ENCODE data around the gene MAML3.

The MAML3 gene

DNA sequence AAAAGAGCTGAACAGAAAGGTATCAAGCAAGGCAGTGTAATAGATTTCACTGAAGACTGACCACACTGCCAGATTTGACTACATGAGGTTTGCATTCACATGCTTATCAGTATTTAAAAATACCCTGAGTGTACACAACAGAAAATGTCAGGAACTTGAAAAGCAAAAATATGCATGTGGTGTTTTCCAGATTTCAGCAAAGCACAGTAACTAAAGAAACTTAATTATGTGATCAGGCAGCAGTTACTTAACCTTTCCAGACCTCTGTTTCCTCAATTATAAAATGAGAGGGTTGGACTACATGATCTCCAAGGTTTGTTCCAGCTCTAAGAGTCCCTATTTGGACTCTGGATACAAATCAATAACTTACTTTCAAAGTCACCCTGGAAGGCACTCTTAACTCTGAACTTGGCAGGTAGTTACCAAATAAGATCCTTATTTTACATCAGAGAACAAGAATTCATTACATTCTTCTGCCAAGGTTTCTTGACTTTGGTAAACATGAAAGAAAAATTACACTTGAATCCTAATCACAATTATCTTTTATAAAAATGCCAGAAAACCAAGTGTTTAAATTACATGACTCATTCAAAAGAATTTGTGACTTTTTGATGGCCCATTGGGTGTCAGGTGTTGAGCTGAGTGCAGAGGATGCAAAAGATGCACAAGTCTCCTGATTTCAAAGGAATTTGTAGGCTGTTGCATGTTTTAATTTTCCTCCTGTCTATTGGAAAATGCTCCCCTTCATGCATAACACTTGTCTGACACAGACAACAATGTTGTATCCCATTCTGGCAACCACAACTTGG, 246.8 kb downstream of the MAML3 start:
- in situ Hi-C loops (cut with MboI; ENCODE audit: low sequenced_read_pairs) = no loop called here

DNA sequence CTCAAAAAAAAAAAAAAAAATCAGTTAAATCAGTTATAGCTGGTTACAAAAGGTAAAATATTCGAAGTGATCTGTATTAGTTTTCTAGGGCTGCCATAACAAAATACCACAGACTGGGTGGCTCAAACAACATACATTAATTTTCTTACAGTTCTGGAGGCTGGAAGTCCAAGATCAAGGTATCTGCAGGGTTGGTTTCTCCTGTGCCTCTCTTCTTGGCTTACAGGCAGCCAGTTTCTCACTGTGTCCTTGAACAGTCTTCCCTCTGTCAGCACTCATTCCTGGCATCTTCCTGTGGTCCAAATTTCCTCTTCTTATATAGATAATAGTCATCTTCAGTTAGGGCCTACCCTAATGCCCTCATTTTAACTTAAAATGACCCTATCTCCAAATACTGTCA, 248.5 kb downstream of the MAML3 start:
- in situ Hi-C loops (cut with MboI; ENCODE audit: low sequenced_read_pairs) = no loop called here

DNA sequence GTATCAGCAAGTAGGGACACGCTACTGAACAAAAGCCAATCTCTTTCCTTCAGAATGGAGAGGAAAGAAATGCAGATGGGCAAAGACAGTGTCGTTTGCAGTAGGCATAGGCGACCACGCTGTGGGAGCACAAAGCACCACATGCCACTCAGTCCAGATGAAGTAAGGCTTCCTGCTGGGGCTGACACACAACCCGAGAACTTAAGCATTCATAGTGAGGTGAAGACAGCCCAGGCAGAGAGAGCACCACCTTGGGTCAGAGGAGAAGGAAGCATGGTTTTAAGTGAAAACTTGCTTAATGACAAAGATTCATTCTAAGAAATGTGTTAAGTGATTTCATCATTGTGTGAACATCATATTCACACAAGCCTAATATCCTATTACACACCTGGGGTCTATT, 249.6 kb downstream of the MAML3 start:
- in situ Hi-C loops (cut with MboI; ENCODE audit: low sequenced_read_pairs) = no loop called here

DNA sequence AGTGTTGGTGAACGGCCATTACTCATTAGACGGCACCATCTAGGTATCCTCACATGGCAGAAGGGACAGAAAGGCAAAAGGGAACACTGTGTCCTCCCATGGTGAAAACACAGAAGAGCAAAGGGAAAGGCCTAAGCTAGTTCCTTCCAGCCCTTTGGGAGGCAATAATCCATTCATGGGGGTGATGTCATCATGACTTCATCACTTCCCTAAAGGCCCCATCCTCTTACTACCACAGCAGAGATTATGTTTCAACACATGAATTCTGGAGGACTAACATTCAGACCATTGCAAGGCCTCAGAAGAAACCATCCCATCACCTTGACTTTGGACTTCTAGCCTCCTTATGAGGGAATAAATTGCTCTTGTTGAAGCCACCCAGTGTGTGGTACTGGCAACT, 250.1 kb downstream of the MAML3 start:
- in situ Hi-C loops (cut with MboI; ENCODE audit: low sequenced_read_pairs) = no loop called here

DNA sequence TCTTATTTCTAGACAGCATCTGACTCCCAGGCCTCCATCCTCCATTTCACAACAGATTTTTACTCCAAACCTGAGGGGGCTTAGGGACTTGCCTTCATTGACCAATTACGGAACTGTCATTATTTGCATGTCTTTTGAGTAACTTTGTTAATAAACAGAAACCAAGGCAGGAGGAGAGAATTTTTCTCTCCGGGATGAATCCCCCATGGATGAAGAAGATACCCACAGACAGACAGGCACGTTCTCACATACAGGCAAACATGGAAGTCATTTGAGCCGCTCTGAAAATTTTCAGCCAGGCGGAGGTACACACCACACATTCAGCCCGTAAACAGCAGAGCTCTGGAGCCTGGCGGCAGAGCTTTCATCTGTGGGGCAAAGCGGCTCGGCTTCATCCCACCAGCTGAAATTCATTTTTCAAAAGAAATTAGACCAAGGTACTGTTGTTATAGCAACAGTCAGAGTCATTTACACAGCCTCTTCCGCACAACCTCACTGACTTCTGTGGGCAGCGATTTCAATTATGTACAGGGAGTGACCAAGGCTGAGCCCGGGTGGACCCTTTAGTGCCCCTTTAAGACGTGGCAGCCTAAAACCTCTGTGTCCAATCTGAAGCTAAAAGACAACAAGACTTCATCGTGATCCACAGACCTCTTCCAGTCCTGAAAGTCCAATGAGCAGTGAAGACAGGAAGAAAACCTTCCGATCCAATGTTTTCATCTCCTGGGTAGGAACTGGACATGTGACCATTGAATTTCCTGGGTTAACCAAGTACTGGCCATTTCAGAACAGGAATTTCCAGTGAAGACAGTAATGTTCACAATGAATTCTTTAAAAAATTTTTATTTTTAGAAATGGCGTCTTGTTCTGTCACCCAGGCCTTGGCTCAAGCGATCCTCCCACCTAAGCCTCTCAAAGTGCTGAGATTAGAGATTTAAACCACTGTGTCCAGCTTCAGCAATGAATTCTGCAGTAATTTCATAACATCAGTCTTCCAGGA, 251.4 kb downstream of the MAML3 start:
- in situ Hi-C loops (cut with MboI; ENCODE audit: low sequenced_read_pairs) = no loop called here

DNA sequence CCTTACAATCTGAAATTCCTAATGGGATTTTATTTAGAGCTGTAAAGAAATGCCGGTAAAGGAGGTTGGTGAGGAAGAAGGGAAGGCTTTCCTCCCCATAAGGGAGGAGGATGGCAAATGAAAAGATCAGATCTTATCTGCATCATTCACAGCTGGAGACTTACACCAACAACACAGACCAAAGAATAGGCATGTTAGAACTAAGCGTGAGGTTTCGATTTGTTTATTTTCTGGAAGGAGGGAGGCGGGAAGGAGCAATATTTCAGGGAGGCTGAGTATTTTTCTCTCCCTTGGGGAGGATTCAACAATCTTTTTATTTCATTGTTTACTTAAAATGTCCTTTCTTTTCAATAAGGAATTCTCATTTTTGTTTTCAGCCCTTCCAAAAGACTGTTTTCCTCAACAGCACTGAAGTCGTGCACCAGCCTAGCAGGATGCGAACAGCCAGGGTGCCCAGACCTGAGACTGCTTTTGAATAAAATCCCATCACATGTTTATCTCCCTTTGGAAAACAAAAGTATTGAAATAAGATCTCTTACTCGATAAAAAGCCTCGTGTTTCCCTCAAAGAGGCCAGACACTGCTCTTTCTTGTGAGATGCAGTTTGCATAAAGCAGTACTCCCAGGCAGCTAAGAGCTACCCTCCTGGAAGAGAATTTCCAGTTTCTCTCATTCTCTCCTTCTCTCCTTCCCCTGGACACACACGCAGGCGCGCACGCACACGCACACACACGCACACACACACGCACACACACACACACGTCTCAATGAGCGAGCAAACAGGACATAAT, 252.3 kb downstream of the MAML3 start:
- in situ Hi-C loops (cut with MboI; ENCODE audit: low sequenced_read_pairs) = no loop called here

DNA sequence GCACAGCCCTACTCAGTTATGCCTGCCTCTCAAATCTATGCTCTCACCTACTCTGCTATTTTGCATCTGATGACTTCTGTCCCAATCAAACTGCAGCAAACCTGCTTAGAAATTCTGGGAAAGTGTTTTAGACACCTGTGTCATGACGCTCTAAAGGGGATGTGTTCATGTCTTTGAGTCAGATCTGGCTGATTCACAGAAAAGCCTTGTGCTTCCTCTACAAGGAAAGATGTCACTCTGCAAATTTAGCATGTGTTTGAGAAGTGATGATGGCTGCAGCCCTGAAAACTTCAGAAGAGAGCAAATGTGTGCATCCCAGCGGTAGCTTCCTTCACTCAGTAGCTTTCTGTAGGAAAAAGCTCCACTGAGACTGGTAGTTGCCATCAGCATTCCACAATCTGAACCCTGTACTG, 253.0 kb downstream of the MAML3 start:
- in situ Hi-C loops (cut with MboI; ENCODE audit: low sequenced_read_pairs) = no loop called here

DNA sequence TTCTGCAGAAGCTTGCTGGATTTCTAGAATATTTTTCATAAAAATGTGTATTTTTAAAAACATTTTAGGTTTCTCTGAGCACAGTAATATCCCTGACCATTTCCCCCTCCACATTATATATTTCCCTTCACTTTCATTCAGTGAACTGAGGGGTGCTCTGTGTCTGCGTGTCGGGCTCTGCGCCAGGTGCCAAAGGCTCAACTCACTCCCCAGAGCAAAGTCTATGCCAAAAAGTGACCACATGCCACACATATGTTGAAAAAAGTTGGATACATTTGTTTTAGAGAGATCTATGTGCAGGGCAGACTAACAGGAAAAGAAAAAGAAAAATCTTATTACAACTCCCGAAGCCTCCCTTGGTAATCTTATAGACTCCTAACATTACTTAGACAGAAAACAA, 254.6 kb downstream of the MAML3 start:
- in situ Hi-C loops (cut with MboI; ENCODE audit: low sequenced_read_pairs) = no loop called here

DNA sequence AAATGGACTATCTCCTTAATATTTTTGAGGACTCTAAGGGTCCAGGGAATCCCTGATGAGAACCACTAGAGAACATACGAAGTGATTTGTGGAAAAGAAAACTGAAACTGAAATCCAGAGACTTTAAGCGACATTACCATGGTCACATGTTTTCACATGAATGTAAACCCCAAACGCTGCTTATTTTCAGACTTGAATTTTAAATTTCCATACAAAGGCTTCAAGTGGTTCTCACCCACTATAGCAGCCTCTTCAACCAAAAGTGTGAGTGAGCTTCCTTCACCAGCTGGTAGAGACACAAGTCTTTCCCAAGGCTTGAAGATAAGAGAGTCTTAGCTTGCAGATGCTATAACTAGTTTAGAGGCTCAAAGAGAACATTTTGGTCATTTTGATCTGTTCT, 255.7 kb downstream of the MAML3 start:
- in situ Hi-C loops (cut with MboI; ENCODE audit: low sequenced_read_pairs) = no loop called here

DNA sequence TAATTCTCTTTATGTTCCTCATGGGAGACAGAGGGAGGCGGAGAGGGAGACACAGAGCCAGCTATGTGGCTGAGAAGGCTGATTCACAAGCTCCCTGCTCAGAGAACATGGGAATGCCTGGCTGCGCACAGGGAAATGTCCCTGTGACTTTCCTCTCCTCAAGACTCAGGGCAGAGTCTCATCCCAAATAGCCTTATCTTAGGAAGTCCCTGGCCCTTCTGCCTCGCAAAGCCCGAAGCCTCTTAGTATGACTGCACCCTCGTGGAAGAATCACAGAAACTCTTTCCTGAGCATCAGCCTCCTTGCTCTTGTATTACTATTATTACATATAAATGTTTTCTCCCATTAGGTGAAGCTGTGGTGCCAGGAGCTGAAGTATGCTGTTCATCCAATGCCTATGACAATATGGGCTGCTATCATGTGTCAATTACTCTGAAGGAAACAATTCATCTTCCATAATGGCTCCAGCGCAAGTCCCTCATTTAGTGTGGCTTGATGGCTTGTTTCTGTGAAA, 257.8 kb downstream of the MAML3 start:
- in situ Hi-C loops (cut with MboI; ENCODE audit: low sequenced_read_pairs) = no loop called here

DNA sequence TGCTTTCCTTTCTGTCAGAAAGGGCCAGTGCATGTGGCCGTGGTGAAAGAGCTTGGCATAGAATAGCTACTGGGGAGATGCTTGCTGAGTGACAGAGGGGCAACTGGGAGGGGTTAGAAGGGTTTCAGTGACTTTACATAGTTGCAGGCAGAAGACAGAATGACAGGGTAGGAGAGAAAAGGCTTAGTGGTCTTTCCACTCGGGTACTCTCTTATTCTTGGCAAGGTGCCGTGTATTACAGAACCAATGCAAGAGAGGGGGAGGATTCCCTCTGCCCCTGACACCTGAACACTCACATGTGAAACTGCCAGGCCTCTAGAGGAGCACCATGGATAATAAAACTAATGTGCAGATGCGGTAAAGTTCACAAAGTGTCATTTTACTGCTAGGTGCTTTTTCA, 260.2 kb downstream of the MAML3 start:
- in situ Hi-C loops (cut with MboI; ENCODE audit: low sequenced_read_pairs) = no loop called here

DNA sequence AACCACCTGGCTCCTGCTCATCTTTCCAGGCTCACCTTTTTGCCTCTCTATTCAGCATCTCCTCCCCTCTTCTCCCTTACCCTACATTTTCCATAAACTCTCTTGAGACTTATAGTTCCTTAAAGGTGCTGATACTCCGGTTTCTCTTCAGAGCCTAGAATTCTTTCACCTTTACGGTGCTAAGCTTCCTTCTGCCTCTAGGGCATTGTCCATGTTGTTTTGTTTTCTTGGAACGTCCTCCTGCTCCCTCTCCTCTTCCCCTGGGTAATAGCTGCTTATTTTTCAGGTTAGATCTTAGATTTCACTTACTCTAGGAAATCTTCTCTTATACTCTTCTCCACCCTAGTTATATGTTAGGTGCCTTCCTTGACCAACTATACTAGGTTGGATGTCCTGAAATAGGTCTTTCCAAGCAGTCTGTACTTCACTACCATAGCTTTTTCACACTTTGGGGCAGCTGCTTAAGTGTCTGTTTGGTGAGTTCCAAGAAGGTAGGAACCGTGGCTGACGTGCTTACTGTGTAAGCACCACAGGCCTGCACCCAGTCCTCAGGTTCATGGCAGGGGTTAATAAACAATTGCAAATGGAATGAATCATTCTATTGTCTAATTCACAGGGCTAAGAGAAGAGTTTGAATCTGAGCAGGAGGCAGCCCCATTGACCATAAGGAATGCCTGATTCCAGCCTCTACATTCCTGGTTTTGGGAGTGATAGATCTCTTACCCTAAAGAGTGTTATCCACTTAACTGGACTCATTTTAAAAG, 260.8 kb downstream of the MAML3 start:
- in situ Hi-C loops (cut with MboI; ENCODE audit: low sequenced_read_pairs) = no loop called here

DNA sequence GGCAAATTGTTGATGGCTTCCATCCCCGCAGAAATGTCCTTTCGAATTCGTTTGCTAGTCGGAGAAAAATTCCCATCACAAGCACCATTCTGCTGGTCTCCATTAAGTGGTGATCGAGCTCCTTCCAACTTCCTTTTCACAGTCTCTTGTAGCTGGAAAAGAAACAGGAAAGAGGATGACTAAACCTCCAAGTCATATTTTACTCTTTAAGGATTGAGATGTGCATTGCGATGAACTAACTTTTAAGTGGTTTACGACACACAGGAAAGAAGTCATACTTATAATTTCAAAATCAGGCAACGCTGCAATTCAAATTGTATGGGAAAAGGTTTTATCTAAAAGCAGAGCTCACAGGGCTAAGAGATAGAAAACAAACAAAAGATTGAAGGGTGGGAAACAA, 263.2 kb downstream of the MAML3 start:
- in situ Hi-C loops (cut with MboI; ENCODE audit: low sequenced_read_pairs) = no loop called here

DNA sequence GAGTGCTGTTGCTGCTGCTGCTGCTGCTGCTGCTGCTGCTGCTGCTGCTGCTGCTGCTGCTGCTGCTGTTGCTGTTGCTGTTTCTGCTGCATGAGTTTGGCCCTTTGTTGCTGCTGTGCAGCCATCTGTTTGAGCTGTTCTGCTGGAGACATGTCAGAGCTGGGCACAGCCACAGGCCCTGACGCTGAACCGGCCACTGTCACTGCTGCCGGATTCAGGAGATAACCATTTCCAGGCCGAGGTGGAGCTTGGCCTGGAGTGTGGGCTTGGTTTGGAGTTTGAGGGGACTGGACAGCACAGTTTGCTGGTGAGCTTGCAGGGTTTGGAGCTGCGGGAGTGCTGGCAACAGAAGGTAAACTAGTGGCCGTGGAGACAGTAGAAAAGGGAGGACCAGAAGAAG, 264.1 kb downstream of the MAML3 start:
- in situ Hi-C loops (cut with MboI; ENCODE audit: low sequenced_read_pairs) = no loop called here

DNA sequence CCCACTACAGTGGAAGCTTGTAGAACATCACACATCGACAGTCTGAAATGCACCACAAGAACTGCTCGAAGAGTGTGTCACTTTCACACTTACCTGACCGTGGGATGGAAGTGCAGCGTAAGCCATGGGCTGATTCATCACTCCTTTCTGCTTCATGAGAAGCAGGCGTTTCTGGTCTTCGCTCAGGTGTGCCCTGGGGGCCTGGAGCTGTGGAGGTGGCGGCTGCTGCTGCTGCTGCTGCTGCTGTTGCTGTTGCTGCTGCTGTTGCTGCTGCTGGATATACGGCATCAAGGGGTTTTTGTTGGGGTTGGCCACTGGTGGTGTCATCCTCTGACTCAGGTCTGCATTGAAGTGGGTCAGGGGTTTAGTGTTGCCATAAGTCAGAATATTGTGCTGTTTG, 264.7 kb downstream of the MAML3 start:
- in situ Hi-C loops (cut with MboI; ENCODE audit: low sequenced_read_pairs) = no loop called here

DNA sequence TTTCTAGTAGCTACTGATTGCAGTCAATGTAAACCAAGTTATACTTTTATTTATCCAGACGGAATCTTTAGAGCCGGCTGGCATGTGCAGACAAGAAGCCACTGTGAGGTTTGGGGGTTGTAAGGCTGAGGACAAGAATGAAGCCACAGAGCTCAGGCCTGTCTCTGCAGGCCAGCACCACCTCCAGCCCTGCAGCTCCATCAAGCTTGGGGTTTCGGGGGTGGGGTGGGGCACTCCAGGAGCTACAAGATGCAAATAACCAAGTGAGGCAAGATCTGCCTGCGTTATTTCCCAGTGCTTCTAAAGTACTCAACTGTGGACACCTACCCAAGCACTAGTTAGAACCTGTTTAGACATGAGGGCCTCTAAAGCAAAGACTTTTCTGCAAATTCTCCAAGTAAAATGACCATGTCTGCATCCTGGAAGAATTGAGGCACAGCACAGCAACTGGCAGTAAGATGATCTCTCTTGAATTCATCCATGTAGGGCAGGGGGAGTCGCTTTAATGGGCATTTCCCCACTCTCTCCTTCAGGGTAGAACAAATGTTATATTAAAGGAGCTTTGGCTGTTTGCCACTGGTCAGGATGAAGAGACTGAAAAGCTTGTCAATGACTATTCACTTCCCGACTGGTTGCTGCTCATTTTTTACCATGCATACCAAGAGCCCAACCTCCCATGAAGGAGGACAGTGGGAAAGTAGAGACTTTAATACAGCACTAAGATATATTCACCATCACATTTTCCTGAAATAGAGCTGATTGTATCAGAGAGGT, 265.8 kb downstream of the MAML3 start:
- in situ Hi-C loops (cut with MboI; ENCODE audit: low sequenced_read_pairs) = no loop called here

DNA sequence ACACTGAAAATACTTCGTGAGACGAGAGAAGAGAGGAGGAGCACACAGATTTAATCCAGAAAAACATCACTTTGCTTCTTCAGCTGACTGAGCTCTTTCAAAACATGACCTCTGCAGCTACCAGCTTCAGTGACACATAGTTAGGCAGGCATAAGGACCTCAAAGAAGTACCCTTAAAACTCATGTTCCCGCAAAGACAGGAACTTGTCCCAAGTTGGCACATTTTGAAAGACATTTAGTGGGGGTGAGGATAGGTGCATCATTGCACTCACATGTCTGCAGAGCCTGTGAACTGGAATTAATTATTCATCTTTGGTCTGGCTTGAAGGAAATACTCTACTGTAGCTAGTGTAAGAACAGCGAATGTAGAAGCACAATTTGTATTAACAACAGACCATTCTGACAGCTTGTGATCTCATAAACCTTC, 266.6 kb downstream of the MAML3 start:
- in situ Hi-C loops (cut with MboI; ENCODE audit: low sequenced_read_pairs) = no loop called here

DNA sequence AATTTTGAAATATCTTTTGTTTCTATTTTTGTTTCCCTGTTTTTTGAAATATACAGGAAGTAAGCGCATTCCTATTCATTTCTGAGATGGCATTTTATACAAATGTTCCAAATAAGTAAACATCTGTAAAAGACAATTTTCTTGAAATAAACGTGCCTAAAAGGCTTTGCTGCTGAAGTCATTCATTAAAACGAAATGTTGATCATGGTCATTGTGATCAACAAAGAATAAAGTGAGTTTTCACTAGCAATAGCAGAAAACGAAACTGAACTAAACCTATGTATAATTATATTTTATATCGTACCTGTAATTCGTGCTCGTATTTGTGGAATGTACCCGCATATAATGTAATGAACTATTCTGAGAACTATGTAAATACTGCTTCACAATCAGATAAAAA, 267.2 kb downstream of the MAML3 start:
- in situ Hi-C loops (cut with MboI; ENCODE audit: low sequenced_read_pairs) = no loop called here

DNA sequence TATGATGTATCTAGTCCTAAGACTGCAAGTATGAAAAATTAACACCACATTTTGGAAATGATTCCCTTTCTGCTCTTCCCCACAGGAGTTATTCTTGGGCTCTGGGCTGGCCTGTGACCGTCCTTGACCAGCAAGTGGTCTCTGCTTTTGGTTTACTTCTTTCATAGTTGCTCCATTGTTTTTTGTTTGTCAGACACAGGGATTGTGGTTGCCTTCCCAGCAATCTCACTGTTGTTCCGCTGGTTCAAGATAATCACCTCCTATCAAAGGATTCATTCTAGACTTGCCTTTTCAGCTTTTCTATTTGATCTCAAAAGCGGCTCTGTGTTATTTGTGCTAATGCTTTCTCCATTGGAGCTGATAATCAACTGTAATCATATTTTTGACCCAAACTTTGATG, 269.5 kb downstream of the MAML3 start:
- in situ Hi-C loops (cut with MboI; ENCODE audit: low sequenced_read_pairs) = no loop called here
